A204.1 (cell line): ENCODE results near the gene HSH2D.

Experiments
- FAIRE-seq: peaks from 2 replicates; lab custom pipeline; 2012; peaks lifted over from hg19 to GRCh38; lab: Jason Lieb, UNC

HSH2D gene

GRCh38 chr19:16121141-16121540 is 22.3 kb upstream of the HSH2D start:
- no peak for FAIRE-seq

GRCh38 chr19:16121967-16122366 is 21.5 kb upstream of the HSH2D start:
- FAIRE-seq: no peak

- FAIRE-seq: no peak
Measured at GRCh38 chr19:16124953-16125352, 18.5 kb upstream of the HSH2D start.

- FAIRE-seq: no peak
Measured at GRCh38 chr19:16125737-16126495, 17.6 kb upstream of the HSH2D start.

GRCh38 chr19:16127080-16127479 is 16.4 kb upstream of the HSH2D start:
- no peak for FAIRE-seq

GRCh38 chr19:16127776-16128371 is 15.6 kb upstream of the HSH2D start:
- no peak for FAIRE-seq

- no peak for FAIRE-seq
Measured at GRCh38 chr19:16131648-16132047, 11.8 kb upstream of the HSH2D start.

GRCh38 chr19:16133818-16134217 is 9.7 kb upstream of the HSH2D start:
- no peak for FAIRE-seq

GRCh38 chr19:16134510-16134909 is 9.0 kb upstream of the HSH2D start:
- FAIRE-seq: no peak

- no peak for FAIRE-seq
Measured at GRCh38 chr19:16135430-16136127, 7.9 kb upstream of the HSH2D start.

- no peak for FAIRE-seq
Measured at GRCh38 chr19:16136185-16136999, 7.1 kb upstream of the HSH2D start.

- no peak for FAIRE-seq
Measured at GRCh38 chr19:16139752-16140151, 3.7 kb upstream of the HSH2D start.

GRCh38 chr19:16141043-16141442 is 2.4 kb upstream of the HSH2D start:
- no peak for FAIRE-seq

GRCh38 chr19:16142032-16142580 is 1.4 kb upstream of the HSH2D start:
- no peak for FAIRE-seq

- FAIRE-seq: no peak
Measured at GRCh38 chr19:16144216-16144581, 714 bp downstream of the HSH2D start.

GRCh38 chr19:16146112-16146511 is 2.6 kb downstream of the HSH2D start:
- FAIRE-seq: no peak

- no peak for FAIRE-seq
Measured at GRCh38 chr19:16148443-16149229, 5.2 kb downstream of the HSH2D start.

- FAIRE-seq: no peak
Measured at GRCh38 chr19:16153582-16154336, 10.3 kb downstream of the HSH2D start.

GRCh38 chr19:16154557-16154956 is 11.1 kb downstream of the HSH2D start:
- FAIRE-seq: no peak

- no peak for FAIRE-seq
Measured at GRCh38 chr19:16155128-16155527, 11.6 kb downstream of the HSH2D start.

- FAIRE-seq: no peak
Measured at GRCh38 chr19:16156904-16157303, 13.4 kb downstream of the HSH2D start.
